T follicular helper cell (primary cell): ENCODE data around the gene ZNF662.

Experiments used
- DNase-seq: peaks from one replicate; pipeline ENCODE4 v3.0.0-alpha.2; 2020; ENCODE audit warnings: low read depth

ZNF662 gene

DNA sequence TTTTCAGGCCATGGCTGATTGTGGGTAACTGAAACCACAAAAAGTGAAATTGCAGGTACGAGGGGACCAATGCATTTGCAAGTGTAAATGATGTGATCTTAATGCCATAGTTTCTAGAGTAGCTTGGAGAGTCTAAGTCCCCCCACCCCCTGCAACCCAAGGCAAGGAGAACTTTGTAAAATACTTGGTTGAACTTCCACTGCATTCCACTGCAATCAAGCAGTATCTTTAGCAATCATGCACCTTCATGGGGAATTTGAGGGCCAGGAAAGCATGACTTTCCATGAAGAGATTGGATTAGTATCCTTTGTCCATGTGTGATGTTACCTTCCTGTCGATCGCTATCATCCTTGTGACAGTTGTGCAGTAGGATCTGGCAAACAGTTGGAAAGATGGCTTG lies 18.9 kb upstream of the ZNF662 start:
- no peak for DNase-seq

DNA sequence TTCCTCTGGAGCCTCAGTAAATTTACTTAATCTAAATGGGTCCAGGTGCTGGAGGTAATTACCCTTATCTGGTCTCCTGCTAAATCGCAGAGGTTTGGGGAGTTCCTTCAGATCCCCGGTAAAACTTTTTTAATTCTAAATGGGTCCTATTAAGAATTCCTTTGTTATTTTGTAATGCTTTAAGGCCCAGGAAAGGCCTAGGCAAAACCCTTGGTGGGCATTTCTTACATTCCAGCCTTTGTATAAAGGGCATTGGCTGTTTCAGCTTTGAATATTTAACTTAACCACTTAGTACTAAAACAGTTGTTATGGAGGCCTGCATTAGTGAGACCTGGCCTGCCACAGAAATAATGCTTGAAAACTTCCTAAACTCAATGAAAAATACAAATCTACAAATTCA lies 14.9 kb upstream of the ZNF662 start:
- no peak for DNase-seq

DNA sequence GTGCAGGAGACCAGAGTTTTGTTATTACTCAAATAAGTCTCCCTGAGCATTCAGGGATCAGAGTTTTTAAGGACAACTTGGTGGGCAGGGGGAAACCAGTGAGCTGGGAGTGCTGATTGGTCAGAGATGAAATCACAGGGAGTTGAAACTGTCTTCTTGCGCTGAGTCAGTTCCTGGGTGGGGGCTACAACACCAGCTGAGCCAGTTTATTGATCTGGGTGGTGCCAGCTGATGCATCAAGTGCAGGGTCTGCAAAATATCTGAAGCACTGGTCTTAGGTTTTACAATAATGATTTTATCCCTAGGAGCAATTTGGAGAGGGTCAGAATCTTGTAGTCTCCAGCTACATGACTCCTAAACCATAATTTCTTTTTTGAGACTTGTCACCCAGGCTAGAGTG lies 13.8 kb upstream of the ZNF662 start:
- DNase-seq, result no peak

DNA sequence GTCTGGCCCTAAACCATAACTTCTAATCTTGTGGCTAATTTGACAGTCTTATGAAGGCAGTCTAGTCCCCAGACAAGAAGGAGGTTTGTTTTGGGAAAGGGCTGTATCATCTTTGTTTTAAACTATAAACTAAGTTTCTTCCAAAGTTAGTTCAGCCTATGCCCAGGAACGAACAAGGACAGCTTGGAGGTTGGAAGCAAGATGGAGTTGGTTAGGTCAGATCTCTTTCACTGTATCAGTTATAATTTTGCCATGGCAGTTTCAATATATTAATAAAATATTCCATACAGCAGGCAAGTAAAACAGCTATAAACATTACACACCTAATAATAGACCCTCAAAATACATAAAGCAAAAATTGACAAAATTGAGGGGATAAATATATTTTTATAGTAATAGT lies 13.1 kb upstream of the ZNF662 start:
- no peak for DNase-seq

DNA sequence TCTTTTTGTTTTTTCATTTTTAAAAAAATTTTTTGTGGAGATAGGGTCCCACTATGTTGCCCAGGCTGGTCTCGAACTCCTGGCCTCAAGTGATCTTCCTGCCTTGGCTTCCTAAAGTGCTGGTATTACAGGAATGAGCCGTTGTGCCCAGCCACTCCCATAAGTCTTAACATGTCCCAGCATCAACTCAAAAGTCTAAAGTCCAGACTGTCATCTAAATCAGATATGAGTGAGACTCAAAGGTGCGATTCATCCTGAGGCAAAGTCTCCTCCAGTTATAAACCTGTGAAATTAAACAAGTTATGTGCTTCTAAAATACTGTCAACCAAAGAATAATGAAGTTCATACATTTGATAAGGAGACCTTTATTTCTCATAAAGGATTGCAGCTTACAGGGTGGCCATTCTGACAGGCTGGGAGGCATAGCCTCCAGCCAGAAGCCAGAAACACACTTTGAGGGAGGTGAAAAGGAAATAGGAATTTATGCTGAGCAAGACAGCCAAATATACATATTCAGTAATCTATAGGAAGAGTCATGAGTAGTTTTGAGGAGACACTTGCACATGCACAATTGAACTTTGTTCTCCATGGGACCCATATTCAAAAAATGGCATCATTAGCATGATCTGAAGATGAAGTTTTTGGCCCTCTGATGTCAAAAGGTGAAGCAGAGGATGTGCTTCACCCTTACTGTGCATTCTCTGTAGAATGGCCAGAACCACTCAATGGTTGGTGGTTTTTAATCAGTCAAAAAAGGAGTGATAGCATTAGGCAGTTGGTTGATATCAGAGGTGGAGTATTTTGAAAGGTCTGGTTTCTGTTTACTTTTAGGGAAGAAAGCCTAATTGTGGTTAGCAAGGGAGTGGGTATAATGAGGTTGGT lies 11.0 kb upstream of the ZNF662 start:
- DNase-seq, result no peak

DNA sequence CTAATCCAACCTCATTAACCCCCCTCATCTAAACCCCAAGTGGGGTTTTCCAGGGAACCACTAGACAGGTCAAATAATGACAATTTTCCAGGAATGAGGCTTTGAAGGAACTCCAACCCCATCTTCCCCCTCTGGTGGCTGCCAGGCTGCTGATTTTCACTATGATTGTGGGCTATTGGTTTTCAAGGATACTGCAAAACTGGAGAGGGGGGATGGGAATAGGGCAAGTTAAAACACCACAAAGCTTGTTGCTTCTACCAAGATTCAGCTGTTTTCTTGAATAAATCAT lies 10.4 kb upstream of the ZNF662 start:
- no peak for DNase-seq

DNA sequence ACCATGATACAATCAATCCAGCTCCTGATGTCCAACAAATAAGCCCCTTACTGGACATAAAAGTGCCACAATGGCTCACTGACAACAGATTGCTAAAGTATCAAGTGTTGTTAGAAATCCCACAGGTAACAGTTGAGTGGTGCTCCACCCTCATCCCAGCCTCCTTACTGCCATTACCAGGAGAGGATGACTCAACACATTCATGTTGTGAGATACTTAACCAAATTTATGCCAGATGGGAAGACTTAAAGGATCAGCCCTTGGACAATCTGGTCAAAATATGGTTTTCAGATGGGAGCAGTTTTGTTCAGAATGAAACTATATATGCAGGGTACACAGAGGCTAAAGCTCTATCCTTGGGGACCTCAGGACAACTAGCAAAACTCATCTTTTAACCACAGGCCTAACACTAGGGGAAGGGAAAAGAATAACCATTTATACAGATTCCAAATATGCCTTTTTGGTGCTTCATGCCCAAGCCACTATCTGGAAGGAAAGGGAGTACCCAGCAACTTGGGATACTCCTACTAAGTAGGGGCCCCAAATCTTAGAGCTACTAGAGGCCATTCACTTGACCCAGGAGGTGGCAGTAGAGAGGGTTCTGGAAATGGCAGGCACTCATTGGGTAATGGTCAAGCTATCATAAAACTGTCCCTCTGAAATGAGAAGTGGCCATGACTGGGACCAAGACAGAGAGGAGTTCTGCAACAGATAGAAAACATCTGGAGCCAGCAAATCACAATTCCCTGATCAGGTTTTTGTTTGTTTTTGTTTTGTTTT lies 6.9 kb upstream of the ZNF662 start:
- no peak for DNase-seq

DNA sequence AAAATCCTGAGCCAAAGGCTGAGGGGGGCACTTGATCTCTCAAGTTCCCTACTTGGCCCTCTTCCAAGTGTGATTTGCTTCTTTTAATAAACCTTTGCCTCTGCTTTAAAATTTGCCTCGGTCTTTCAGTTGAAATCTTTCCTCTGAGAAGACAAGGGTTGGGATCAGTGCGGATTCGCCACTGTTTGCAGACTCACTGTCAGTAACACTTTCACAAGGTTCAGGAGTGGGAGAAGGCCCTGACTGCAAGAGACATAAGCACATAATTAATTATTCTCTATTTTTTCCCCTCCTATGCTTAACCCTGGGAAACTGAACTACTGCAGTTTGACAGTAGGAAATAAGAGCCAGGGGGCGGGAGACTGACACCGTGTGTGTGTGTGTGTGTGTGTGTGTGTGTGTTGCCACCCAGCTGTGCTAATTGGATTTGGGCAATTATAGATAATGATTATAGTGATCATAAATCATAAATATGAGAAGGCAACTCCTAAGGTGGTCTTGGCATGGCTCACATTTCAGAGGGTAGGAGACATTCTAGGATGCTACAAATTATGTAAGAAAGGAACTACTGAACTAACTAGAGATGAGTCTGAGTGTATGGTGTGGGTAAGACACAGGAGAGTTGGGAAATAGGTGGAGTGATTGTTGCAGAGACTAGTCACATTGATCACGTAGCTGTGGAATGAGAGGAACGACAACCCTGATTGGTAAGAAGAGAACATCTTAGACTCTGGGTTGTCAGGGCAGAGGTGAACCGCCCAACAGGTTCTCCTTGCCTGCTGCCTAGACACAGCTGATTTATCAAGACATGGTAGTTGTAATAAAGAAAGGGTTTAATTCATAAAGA lies 5.5 kb upstream of the ZNF662 start:
- DNase-seq, result no peak

DNA sequence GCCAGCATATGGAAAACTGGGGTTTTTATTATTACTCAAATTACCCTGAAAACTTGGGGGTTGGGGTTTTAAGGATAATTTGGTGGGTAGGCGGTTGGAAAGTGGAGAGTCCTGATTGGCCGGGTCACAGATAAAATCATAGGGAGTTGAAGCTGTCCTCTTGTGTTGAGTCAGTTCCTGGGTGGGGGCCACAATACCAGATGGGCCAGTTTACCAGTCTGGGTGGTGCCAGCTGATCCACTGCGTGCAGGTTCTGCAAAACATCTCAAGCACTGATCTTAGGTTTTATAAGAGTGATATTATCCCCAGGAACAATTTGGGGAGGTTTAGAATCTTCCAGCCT lies 4.9 kb upstream of the ZNF662 start:
- no peak for DNase-seq

DNA sequence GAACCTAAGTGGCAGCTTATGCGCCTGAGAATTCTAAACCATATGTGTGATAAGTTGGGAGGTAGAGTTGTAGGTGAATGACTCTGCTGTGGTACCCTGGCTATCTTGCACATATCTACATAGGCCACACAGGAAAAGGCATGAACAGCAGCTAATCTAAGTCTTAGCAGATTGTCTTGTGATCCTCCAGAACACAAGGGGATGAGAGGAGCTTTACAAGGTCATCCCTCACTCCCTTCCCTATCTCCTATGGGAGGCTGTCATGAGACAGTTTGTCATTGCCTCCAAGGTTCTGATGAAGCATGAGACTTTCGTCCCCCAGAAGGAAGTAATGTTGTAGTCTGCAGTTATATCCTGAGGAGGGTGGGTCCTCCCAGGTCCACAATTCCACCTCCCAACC lies 3.7 kb upstream of the ZNF662 start:
- DNase-seq, result no peak

DNA sequence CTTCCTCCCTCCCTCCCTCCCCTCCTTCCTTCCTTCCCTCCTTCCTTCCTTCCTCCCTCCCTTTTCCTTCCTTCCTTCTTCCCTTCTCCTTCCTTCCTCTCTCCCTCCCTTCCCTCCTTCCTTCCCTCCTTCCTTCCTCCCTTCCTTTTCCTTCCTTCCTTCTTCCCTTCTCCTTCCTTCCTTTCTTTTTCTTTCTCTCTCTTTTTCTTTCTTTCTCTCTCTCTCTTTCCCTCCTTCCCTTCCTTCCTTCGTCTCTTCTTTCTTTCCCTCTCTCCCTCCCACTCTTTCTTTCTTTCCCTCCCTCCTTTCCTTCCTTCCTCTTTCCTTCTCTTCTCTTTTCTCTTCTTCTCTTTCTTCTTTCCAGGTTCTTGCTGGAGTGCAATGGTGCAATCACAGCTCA lies 1.9 kb upstream of the ZNF662 start:
- no peak for DNase-seq

DNA sequence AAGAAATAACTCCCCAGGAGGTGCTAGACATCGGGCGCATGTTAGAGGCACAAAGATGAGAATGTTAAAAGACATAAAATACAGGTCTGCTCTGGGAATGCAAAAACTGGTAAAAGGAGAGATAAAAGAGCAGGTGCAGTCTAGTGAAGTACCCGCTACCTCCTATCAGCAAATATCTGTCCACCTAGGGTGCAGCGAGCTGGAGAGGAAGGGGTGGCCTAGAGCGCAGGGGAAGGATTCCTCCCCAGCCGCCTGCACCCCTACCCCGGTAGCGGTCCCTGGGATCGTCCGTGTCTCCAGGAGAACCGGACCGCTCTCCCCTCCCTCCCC lies 237 bp upstream of the ZNF662 start:
- DNase-seq, result no peak

DNA sequence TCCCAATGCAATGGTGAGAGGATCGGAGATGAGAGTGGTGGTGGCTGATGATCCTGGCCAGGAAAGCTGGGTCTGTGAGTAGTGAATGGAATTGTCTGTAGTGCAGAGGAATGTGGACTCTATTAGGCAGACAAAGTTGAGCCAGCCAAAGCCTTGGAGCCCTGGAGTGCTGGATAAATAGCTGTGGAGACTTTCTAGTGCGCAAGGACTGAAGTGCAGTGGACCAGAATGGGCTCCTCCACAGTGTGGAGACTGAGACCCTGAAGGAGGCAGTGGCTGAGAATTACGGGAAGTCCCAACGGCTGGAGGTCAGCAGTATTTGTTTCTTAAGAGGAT lies 874 bp downstream of the ZNF662 start:
- DNase-seq, result no peak

DNA sequence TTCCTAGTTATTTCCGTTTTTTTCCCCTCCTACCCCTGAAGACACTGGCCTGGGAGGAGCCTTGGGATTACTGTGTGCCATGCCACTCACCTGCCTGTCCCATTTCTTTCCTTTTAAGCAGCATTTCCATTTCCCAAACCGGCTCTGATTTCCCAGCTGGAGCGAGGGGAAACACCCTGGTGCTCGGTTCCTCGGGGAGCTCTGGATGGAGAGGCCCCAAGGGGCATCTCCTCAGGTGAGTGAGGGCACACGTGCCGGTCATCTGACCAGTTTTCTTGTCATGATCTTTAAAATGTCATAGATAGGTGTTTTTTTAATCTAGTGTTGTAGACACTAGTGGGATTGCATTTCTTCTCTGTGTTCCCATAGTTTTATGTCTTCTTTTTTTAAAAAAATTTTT lies 2.7 kb downstream of the ZNF662 start:
- no peak for DNase-seq

DNA sequence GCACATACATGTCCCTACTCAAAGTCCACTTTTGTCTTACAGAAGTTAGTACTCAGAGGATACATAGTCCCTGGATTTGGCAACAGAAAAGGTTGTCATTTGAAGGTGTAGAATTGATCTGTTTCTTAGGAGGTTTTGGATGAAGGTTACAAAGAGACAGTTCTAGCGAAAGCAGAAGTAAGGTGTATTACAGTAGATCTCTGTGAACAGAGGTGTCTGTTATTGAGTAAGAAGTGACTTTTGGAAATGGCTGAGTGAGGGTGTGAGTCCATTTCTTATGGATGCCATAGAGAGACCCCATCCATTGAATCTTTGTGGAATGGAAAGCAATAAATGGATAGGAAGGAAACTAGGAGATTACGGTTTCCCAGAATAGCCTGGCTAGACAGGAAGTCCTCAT lies 5.6 kb downstream of the ZNF662 start:
- no peak for DNase-seq

DNA sequence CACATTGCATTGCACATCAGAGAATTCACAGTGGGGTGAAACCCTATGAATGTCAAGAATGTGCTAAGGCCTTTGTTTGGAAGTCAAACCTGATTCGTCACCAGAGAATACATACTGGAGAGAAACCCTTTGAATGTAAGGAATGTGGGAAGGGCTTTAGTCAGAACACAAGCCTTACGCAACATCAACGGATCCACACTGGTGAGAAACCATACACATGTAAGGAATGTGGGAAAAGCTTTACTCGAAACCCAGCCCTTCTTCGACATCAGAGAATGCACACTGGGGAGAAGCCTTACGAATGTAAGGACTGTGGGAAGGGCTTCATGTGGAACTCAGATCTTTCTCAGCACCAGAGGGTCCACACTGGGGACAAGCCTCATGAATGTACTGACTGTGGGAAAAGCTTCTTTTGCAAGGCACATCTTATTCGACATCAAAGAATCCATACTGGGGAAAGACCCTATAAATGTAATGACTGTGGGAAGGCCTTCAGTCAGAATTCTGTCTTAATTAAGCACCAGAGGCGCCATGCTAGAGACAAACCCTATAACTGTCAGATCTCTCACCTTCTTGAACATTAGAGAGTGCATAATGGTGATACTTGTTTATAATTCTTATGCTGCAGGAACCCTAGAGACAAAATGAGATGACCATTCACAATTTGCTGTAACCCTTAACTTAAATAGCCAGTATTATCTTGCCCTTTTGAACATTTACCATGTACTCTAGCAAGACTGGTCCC lies 9.0 kb downstream of the ZNF662 start:
- DNase-seq, result no peak

DNA sequence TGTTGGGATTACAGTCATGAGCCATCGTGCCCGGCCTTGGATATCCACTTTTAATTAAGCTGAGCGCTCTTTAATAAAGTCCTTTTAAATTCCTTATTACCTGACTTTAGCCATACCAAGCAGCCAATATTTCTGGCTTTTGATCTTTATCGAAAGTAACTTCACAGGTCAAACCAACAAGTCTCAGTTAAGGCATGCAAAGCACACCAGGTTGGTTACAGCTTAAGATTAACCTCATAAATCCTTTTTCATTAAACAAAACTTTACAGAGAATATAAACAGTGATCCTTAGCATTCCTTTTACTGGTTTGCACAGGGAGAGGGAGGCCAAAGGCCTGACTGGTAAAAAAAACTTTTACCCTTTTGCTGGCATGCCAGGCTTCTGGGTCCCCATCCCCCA lies 17.7 kb downstream of the ZNF662 start:
- DNase-seq, result no peak

DNA sequence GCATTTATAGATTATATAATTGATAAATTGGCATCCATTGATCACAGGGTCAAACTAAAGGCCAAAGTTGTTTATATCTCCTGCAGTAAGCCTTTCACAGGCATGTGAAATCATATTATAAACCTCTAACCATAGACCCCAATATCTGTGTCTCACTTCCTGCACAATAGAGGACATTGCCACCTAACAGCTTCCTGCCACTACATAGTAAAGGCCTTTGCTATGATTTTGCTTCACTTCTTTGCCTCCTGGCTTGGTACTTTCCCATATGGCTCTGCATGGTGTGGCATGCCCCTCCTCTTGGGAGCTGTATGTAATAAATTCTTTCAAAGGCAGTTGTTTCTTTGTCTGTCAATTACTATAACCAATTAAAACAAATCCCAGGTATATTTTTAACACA lies 20.4 kb downstream of the ZNF662 start:
- no peak for DNase-seq

DNA sequence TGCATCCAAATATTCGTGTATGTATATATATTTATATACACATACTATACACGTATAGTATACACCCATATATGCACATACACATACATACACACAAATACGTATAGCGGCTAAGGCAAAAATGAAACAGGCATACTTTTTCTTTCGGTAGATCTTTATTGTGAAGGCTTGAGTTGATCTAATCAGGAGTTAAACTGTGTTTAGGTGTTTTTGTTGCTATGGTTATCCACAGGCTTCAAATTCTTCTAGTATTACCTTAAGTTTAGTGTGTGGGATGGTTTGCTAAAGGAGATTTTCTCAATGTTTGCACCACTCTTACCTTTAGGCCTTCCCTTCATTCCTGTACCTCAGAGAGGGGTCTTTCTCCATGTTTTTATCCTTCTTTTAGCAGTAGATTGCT lies 28.2 kb downstream of the ZNF662 start:
- DNase-seq, result no peak

DNA sequence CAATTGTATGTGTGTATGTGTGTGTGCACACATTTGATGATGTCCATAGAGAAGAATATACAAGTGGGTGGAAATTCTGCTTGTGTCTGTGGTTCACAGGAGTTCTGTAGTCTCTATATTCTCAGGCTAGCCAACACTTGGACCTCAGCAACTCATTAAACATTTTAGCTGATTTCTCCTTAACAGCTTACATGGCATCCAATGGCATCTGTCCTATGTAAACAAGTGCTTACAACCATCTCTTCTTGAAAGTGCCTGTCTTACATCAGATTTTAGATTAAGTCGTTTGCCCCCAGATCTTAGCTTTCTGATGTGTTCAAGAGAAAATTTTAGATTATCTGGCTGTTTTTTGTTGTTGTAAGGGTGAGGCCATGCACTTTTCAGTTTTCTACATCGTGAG lies 29.0 kb downstream of the ZNF662 start:
- no peak for DNase-seq

DNA sequence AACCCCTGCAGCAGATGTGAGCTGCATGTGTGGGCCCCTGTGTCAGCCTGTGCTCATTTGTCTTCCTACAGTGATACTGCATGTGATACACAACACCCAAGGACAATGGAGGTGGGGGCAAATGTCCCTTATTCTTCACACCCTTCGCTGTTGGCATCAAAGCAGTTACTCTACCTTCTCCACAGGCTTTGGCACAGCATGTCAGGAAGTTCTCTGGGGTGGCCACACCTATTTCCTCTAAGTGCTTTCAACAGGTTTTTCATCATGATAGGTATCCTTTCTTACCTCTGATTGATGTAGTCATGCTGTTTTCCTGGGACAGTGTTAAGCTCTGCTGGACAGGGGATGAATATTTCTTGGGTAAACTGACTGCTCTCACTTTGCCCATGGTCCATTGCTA lies 29.5 kb downstream of the ZNF662 start:
- DNase-seq, result no peak

DNA sequence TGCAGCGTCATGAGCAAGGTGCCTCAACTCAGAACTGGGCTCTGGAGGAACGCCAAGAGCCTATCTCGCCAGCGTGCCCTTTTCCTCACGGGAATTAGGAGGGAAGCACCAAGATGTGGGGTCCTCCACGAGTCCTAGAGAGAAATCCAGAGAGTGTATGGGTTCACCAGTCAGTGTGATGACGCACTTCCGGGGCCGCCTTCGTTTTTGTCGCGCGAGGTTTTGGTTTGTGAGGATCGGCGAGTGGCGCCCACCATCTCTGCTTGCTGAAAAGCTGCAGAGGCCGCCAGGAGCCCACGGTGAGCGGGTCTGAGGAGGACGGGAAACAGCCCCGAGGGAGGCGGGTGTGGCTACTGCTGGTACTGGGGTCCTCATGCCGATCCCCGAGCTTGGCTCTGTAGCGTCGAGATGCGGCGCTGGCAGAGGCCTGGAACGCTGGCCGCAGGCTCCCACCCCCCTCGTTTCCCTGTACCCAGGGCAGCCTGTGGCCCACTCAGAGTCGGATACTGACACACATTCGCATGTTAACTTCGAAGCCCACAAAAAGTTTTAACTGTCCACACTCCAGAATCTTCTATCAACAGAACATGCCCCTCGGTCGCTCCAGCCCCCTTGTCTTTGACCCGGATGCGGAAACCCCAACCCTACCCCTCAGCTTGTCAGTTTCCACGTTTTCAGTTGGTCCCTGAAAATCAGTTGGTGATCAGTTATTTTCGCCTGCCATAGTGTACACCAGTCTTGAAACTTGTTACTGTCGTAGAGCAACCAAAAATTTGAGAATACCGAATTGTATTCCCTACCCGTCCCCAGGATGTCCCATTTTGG lies 30.4 kb downstream of the ZNF662 start:
- DNase-seq, result no peak
